GM19395 (cell line): ENCODE data around the gene EID3.
A peak's percentile ranks its signal among the peaks of the same experiment; 100 is the strongest.
"Not testable (repeated sequence)": the region's sequence is repeated elsewhere in the genome, so short reads cannot be mapped to it uniquely, and the experiment has no call there.

ENCODE experiments used
- ATAC-seq: cut with Tn5 transposase; IDR thresholded peaks from one replicate; pipeline ENCODE4 v1.9.1; 2021; ENCODE audit warnings: mild to moderate bottlenecking, moderate library complexity; ENCODE audit not compliant: unreplicated experiment

Gene EID3

GRCh38 chr12:104288635-104289274, 14.8 kb upstream of the EID3 start:
- peak; percentile 47 for ATAC-seq

GRCh38 chr12:104290320-104290719, 13.2 kb upstream of the EID3 start:
- ATAC-seq, result no peak

- ATAC-seq, result no peak
These were observed 12.7 kb upstream of the EID3 start for GRCh38 chr12:104290855-104291254.

- no peak for ATAC-seq
These were observed 11.5 kb upstream of the EID3 start for GRCh38 chr12:104291867-104292524.

GRCh38 chr12:104292872-104293794, 10.4 kb upstream of the EID3 start:
- ATAC-seq, result no peak

- not testable (repeated sequence) for ATAC-seq
These were observed 9.2 kb upstream of the EID3 start for GRCh38 chr12:104294158-104294859.

GRCh38 chr12:104294927-104295668, 8.4 kb upstream of the EID3 start:
- ATAC-seq, result no peak

GRCh38 chr12:104295954-104296353, 7.6 kb upstream of the EID3 start:
- ATAC-seq, result no peak

- ATAC-seq, result no peak
These were observed 6.8 kb upstream of the EID3 start for GRCh38 chr12:104296718-104297117.

GRCh38 chr12:104297477-104298113, 5.9 kb upstream of the EID3 start:
- ATAC-seq, result no peak

GRCh38 chr12:104299842-104300481, 3.6 kb upstream of the EID3 start:
- ATAC-seq, result no peak

- ATAC-seq, result no peak
These were observed 896 bp downstream of the EID3 start for GRCh38 chr12:104304261-104305009.

- no peak for ATAC-seq
These were observed 1.8 kb downstream of the EID3 start for GRCh38 chr12:104305349-104305748.

GRCh38 chr12:104306376-104306775, 2.8 kb downstream of the EID3 start:
- ATAC-seq, result no peak

- no peak for ATAC-seq
These were observed 3.6 kb downstream of the EID3 start for GRCh38 chr12:104306943-104307654.

- no peak for ATAC-seq
These were observed 4.1 kb downstream of the EID3 start for GRCh38 chr12:104307655-104308000.

GRCh38 chr12:104309446-104309993, 6.0 kb downstream of the EID3 start:
- no peak for ATAC-seq
